D721Med (cell line): Measurements from ENCODE around the gene CCDC169.
"Not testable (repeated sequence)": the region's sequence is repeated elsewhere in the genome, so short reads cannot be mapped to it uniquely, and the experiment has no call there.

ENCODE experiments used
- DNase-seq: peaks from one replicate; pipeline ENCODE4 v3.0.0; 2011; ENCODE audit warnings: low spot score; ENCODE audit not compliant: insufficient read length
- FAIRE-seq: peaks from 2 replicates; lab custom pipeline; 2011; peaks lifted over from hg19 to GRCh38; lab: Jason Lieb, UNC
- CTCF ChIP-seq: IDR thresholded peaks from 2 replicates; pipeline ENCODE4 v1.5.1; 2012; ENCODE audit warnings: mild to moderate bottlenecking, control low read depth; ENCODE audit not compliant: insufficient read depth; ENCODE audit errors: missing control alignments

Gene CCDC169

GRCh38 chr13:36310417-36311108, 12.9 kb upstream of the CCDC169 start:
- no peak for FAIRE-seq
- no peak for DNase-seq
- TF ChIP-seq CTCF, result no peak

- no peak for FAIRE-seq
- DNase-seq, result no peak
- no peak for TF ChIP-seq CTCF
Observed at GRCh38 chr13:36302289-36302688, 4.7 kb upstream of the CCDC169 start.

GRCh38 chr13:36299469-36299868, 1.9 kb upstream of the CCDC169 start:
- DNase-seq, FAIRE-seq: not testable (repeated sequence)

- no peak for DNase-seq
- no peak for TF ChIP-seq CTCF
- FAIRE-seq, result no peak
Observed at GRCh38 chr13:36298535-36299068, 988 bp upstream of the CCDC169 start.

DNA sequence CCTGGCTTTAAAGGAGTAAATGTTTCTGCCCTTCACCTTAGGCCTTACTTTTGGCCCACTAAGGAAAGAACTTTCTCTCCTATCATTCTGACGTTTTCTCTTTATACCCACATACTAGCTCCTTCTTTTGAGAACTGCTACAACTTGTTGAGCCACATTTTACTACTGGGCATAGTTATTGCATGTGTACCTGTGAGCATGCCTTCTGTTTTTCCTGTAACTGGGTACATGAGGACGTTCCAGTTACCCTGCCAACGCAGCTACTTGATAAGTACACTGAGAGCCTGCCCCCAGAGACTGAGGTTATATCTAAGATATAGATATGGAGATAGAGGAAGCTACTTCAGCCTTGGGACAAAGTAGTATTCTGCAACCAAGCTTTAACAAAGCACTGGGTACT, 3.5 kb downstream of the CCDC169 start:
- no peak for FAIRE-seq
- DNase-seq, result no peak
- no peak for TF ChIP-seq CTCF

DNA sequence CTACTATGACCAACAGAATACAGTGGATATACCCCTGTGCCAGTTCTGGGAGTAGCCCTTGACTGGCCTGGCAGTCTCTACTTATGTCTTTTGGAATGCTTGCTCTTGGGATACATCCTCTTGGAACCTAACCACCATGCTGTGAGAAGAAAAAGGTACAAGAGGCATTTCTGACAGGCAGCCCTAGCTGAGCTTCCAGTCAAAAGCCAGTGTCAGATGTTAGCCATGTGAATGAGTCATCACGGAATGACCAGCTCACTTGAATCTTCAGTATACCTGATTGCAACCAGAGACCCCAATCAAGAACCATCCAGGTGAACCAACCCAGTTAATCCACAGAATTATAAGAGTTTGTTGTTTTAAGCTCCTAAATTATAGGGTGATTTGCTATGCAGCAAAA, 4.1 kb downstream of the CCDC169 start:
- no peak for DNase-seq
- no peak for FAIRE-seq
- TF ChIP-seq CTCF, result no peak

GRCh38 chr13:36288794-36289391, 8.7 kb downstream of the CCDC169 start:
- no peak for FAIRE-seq
- TF ChIP-seq CTCF, result no peak
- DNase-seq, result no peak
